NCI-H187 treated with DMSO at 0.1 percent for 48 hours (cell line): ENCODE data around the gene SLC28A1.
"Not testable (repeated sequence)": the region's sequence is repeated elsewhere in the genome, so short reads cannot be mapped to it uniquely, and the experiment has no call there.

Experiments used
- DNase-seq: peaks from one replicate; lab custom pipeline; 2025; lab: John Stamatoyannopoulos, UW

The SLC28A1 gene

GRCh38 chr15:84862214-84862975 lies 22.1 kb upstream of the SLC28A1 start:
- DNase-seq = no peak

- no peak for DNase-seq
Observed at GRCh38 chr15:84863565-84864443, 20.7 kb upstream of the SLC28A1 start.

DNA sequence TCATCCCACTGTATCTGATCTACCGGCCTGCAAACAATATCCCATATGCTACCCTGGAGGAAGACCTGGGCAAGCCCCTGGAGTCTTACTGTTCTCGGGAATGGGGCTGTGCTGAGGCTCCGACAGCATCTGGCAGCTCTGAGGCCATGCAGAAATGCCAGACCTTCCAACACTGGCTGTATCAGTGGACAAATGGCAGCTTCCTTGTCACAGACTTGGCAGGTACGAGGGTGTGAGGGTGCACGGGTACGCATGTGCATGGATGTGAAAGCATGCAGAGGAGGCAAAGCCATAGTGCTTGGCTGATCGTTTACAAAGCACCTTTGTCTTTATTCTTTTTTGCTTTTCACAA lies 20.0 kb upstream of the SLC28A1 start:
- DNase-seq = no peak

DNA sequence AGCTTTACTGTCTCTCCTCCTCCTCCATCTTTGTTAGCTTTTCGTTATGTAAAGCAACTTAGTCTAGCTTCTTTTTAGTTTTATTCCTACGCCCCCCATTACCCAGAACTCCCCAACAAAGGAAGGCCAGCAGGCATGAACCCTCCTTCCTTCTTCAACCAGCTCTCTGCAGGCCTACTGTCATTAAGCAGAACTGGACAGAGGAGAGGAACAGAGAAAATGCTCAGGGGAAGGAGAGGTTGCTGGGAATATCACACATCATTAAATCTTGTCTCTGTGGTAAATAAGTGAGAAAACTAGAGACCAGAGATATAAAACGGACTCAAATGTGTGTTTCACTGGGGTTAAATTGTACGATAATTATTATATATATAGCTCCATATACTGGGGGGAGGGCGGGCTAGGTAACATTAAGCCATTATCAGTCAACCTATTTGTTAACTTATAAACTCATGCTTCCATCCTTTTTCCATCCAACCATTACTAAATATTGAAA lies 19.3 kb upstream of the SLC28A1 start:
- no peak for DNase-seq

- DNase-seq = no peak
Observed at GRCh38 chr15:84868037-84868880, 16.2 kb upstream of the SLC28A1 start.

GRCh38 chr15:84869510-84869909 lies 15.0 kb upstream of the SLC28A1 start:
- DNase-seq = no peak

DNA sequence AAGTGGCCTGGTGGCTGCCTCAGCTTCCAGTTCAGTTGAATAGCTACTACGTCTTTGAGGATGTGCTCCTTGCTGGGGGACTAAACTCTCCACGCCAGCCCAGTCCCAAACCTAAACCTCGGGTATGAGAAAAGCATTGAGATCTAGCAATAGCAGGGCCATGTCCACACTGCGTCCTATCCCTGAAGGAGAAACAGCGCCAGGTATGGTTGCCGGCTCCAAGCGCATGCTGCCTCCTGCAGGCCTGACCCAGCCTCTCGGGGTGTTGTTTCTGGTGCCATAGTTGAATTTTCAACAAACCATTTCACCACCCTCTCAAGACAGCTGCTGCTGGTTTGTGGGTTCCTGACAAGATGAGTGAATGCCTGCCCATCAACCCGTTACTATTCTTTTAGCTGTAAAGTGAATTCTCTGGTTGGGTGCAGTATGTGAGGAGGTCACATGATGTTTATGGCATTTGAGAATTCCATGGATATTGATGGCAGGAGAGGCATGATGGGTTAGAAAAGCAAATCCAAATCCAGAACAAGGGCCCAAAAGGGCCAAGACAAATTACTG lies 13.0 kb upstream of the SLC28A1 start:
- no peak for DNase-seq

- DNase-seq = no peak
Observed at GRCh38 chr15:84872009-84872910, 12.2 kb upstream of the SLC28A1 start.

GRCh38 chr15:84873997-84874396 lies 10.5 kb upstream of the SLC28A1 start:
- DNase-seq = no peak

DNA sequence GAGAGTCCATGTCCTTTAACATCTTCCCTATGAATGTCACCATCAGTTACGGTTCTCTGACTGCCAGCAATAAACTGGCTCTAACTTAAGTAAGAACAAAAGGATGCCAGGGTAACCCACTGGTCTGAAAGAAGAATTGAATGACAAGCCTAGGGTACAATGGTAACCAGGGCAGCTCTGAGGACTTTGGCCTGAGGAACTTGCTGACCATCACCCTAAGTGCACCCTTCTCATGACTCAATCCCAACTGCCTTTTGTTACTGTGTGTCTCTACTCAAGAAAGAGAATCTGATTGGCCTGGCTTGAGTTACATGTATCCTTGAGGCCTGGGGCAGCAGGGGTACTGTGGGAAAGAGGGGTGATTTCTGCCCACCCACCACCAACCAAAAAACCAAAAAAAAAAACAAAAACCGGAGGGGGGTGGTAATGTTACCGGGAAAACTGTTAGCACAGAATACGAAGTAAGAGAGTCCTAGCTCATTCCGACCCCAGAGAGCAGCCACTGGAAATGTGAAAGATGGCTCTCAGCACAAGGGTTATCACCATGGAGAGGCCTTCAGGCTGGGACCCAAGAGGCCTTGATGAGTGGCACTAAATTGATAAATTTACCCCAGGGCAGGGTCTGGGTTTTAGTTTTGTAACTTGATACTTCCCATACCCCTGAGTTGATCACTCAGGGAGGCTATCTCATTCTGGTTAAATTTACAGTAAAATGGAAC lies 9.3 kb upstream of the SLC28A1 start:
- DNase-seq = no peak

DNA sequence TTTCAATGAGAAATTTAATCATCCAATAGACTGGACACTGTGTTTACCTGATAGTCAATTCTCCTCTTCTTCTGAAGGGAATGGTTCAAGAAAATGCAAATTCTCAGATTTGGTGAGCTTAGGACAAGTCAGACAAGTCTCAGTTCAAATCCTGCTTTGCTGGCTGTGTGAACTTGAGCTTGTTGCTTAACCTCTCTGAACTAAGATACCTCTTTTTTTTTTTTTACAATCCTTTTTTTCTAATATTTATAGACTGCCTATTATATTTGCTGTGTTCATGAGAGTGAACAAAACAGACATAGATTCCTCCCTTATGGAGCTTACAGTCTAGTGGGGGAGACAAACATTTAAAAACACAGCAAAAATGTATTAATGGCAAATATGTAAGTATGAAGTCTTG lies 8.2 kb upstream of the SLC28A1 start:
- DNase-seq = no peak

GRCh38 chr15:84877701-84878100 lies 6.8 kb upstream of the SLC28A1 start:
- not testable (repeated sequence) for DNase-seq

- DNase-seq = no peak
Observed at GRCh38 chr15:84878504-84878903, 6.0 kb upstream of the SLC28A1 start.

- no peak for DNase-seq
Observed at GRCh38 chr15:84879088-84879780, 5.2 kb upstream of the SLC28A1 start.

GRCh38 chr15:84880007-84880406 lies 4.5 kb upstream of the SLC28A1 start:
- no peak for DNase-seq

- no peak for DNase-seq
Observed at GRCh38 chr15:84880822-84881519, 3.5 kb upstream of the SLC28A1 start.

DNA sequence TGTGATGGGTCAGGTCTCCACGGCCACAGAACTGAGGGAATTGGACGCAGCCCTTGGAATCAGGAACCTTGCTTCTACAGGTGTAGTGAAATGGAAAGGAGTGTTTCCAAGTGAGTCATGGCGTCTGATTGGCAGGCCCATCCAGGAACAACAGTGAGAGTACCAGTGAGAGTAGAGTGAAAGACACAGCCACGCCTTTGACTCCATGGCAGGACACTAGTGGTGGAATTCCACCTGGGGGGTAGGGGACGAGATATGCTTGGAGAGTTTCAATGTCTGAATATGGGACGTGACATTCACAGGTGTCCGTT lies 3.0 kb upstream of the SLC28A1 start:
- DNase-seq = no peak

GRCh38 chr15:84883466-84883865 lies 996 bp upstream of the SLC28A1 start:
- DNase-seq = no peak

DNA sequence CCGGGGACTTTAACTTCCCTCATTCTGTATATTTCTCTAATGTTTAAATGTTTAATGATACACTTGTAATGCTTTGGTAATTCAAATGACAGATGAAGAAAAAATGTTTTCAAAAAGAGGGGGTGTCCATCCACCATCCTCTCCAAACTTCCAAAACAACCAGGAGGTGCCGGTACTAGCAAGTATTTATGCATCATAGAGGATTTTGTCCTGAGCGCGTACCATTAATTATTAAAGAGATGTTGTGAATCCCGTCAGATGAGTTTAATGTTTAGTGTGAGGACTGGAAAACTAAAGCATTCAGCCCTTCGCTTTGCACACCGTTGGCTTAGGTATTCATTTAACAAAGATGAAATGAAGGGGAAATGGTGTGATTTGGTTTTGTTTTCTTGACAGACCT lies 1.3 kb downstream of the SLC28A1 start:
- no peak for DNase-seq
